ENCODE results near the gene DCST2. TPM values are rescaled to one million over a fixed set of nuclear protein-coding genes. Genes with fewer than 3 reads are reported as not detected.

DCST2 gene
- total RNA-seq, 2 experiments from 2014 or later = 0.46 to 0.67 TPM

- H3K27me3 Mint-ChIP-seq = no peaks in the 10 kb centered on the region
- H3K36me3 Mint-ChIP-seq (ENCODE audit: low read depth) = peaks cover 37% of the 10 kb centered on the region
- ATAC-seq = no peak
- H3K27ac Mint-ChIP-seq = peak overlapping the region; percentile 75
- CTCF ChIA-PET = interaction anchor here (0.9 to 1.0 kb wide), 2 partner anchors 15 to 282 kb away, joined by 3 read pairs; no protein-coding TSS in a partner anchor
- intact Hi-C loops (cut with DNase I, micrococcal nuclease) = no loop called here
- POLR2A ChIA-PET = no interaction called here
- H3K4me3 Mint-ChIP-seq = no peak overlapping the region
- no peak for DNase-seq
- peaks cover 37% of the 10 kb centered on the region for H3K4me1 Mint-ChIP-seq
- no peaks in the 10 kb centered on the region for H3K9me3 Mint-ChIP-seq (ENCODE audit: low read depth)
Observed at GRCh38 chr1:154968731-154969130, 64.8 kb downstream of the DCST2 start.

Small RNA genes within 50 kb of the gene (microRNA-seq; reads per million reads assigned to microRNA genes)
- gene MIR4258 (ENCODE audit: borderline replicate concordance) = not detected

Other genes with a start within 250 kb of the DCST2 start
- under 1 TPM; 0.18 to 0.25 TPM for gene KCNN3, start 163.5 kb downstream of the DCST2 start, total RNA-seq
- gene PMVK, start 97.1 kb downstream of the DCST2 start, total RNA-seq = 10 to 100 TPM; 17.0 to 36.9 TPM
- 10 to 100 TPM; 22.6 to 28.1 TPM for gene PBXIP1, start 77.7 kb downstream of the DCST2 start, total RNA-seq
- gene PYGO2, start 72.0 kb downstream of the DCST2 start, total RNA-seq = 10 to 100 TPM; 24.5 to 25.6 TPM
- 10 to 100 TPM; 45.9 to 65.7 TPM for gene SHC1, start 63.0 kb downstream of the DCST2 start, total RNA-seq
- 100 to 1,000 TPM; 190 to 196 TPM for gene CKS1B, start 59.1 kb downstream of the DCST2 start, total RNA-seq
- 10 to 100 TPM; 38.0 to 42.4 TPM for gene FLAD1, start 50.4 kb downstream of the DCST2 start, total RNA-seq
- under 1 TPM; 0.79 to 0.80 TPM for gene LENEP, start 40.2 kb downstream of the DCST2 start, total RNA-seq
- gene ZBTB7B, start 31.0 kb downstream of the DCST2 start, total RNA-seq = 100 to 1,000 TPM in 1 of 2 experiments, 10 to 100 TPM in 1; 94.0 to 105 TPM
- not detected for gene DCST1, start within 50 bp of the DCST2 start, total RNA-seq
- gene ADAM15, start 17.5 kb upstream of the DCST2 start, total RNA-seq = 10 to 100 TPM; 42.4 to 48.8 TPM
- gene EFNA4, start 30.0 kb upstream of the DCST2 start, total RNA-seq = 1 to 10 TPM; 6.3 to 6.5 TPM
- gene EFNA3, start 45.1 kb upstream of the DCST2 start, total RNA-seq = 1 to 10 TPM; 5.1 to 6.9 TPM
- gene EFNA1, start 94.1 kb upstream of the DCST2 start, total RNA-seq = 1 to 10 TPM in 1 of 2 experiments, under 1 TPM in 1; 0.82 to 1.1 TPM
- 10 to 100 TPM; 50.2 to 58.0 TPM for gene SLC50A1, start 102.1 kb upstream of the DCST2 start, total RNA-seq
- 10 to 100 TPM; 29.8 to 34.3 TPM for gene DPM3, start 106.8 kb upstream of the DCST2 start, total RNA-seq
- 100 to 1,000 TPM; 125 to 300 TPM for gene KRTCAP2, start 139.5 kb upstream of the DCST2 start, total RNA-seq
- 1 to 10 TPM; 6.3 to 6.9 TPM for gene TRIM46, start 140.1 kb upstream of the DCST2 start, total RNA-seq
- gene THBS3, start 174.1 kb upstream of the DCST2 start, total RNA-seq = 10 to 100 TPM; 12.8 to 13.7 TPM
- 10 to 100 TPM; 52.8 to 52.9 TPM for gene MTX1, start 174.9 kb upstream of the DCST2 start, total RNA-seq
- gene ENTREP3, start 221.7 kb upstream of the DCST2 start, total RNA-seq = 10 to 100 TPM; 29.7 to 34.8 TPM
- gene SCAMP3, start 228.6 kb upstream of the DCST2 start, total RNA-seq = 10 to 100 TPM; 82.0 to 95.5 TPM
- gene CLK2, start 239.7 kb upstream of the DCST2 start, total RNA-seq = 10 to 100 TPM; 81.4 to 86.6 TPM
- 1 to 10 TPM; 1.9 to 2.3 TPM for gene HCN3, start 243.7 kb upstream of the DCST2 start, total RNA-seq

Data from activated CD4-positive, alpha-beta T cell treated with anti-CD3 and anti-CD28 coated beads for 36 hours (primary cell).